Endodermal cell (in vitro differentiated cells): ENCODE measurements around the gene SORCS2. TPM values are rescaled to one million over a fixed set of nuclear protein-coding genes. Genes with fewer than 3 reads are reported as not detected.

Experiments
- DNase-seq: peaks from one replicate; pipeline ENCODE4 v3.0.0-alpha.2; 2017
- H3K27ac ChIP-seq: 2 replicates; pipeline ENCODE4 v1.5.1; 2013; ENCODE audit warnings: mild to moderate bottlenecking, low read depth, low read length, moderate library complexity
- H3K27me3 ChIP-seq: 2 replicates; pipeline ENCODE4 v1.6.1; 2013; ENCODE audit warnings: mild to moderate bottlenecking, low read length, moderate library complexity; ENCODE audit not compliant: insufficient read depth, control insufficient read depth, poor library complexity, severe bottlenecking
- H3K36me3 ChIP-seq: 2 replicates; pipeline ENCODE4 v1.7.0; 2013; ENCODE audit warnings: mild to moderate bottlenecking, low read length, moderate library complexity; ENCODE audit not compliant: control insufficient read depth, insufficient read depth
- H3K4me1 ChIP-seq: one replicate; pipeline ENCODE4 v1.7.0; 2013; ENCODE audit warnings: low read length; ENCODE audit not compliant: control insufficient read depth, insufficient read depth
- H3K4me3 ChIP-seq: 2 replicates; pipeline ENCODE4 v1.5.1; 2013; ENCODE audit warnings: mild to moderate bottlenecking, low read length, moderate library complexity
- H3K9ac ChIP-seq: 2 replicates; pipeline ENCODE4 v1.6.1; 2013; ENCODE audit warnings: mild to moderate bottlenecking, low read length, moderate library complexity; ENCODE audit not compliant: poor library complexity, severe bottlenecking; ENCODE audit errors: extremely low read depth
- H3K9me3 ChIP-seq: 2 replicates; pipeline ENCODE4 v1.6.1; 2013; ENCODE audit warnings: mild to moderate bottlenecking, low read length, moderate library complexity; ENCODE audit not compliant: control insufficient read depth
- H3K27ac Mint-ChIP-seq: 2 replicates; pipeline ENCODE4 v1.8.0; 2020; ENCODE audit warnings: mixed read lengths
- H3K27me3 Mint-ChIP-seq: 2 replicates; pipeline ENCODE4 v1.8.0; 2021; ENCODE audit warnings: mild to moderate bottlenecking, mixed read lengths; ENCODE audit not compliant: insufficient read depth
- H3K36me3 Mint-ChIP-seq: 2 replicates; pipeline ENCODE4 v1.8.0; 2020; ENCODE audit warnings: low read depth, mixed read lengths
- H3K4me1 Mint-ChIP-seq: 2 replicates; pipeline ENCODE4 v1.8.0; 2020; ENCODE audit warnings: mixed read lengths
- H3K4me3 Mint-ChIP-seq: 2 replicates; pipeline ENCODE4 v1.8.0; 2020; ENCODE audit warnings: mild to moderate bottlenecking, moderate library complexity, mixed read lengths
- H3K9me3 Mint-ChIP-seq: 2 replicates; pipeline ENCODE4 v1.8.0; 2020; ENCODE audit warnings: mild to moderate bottlenecking, mixed read lengths
- CTCF ChIP-seq: fragments of 200-600 bp; sonication (generic); conservative IDR thresholded peaks from 2 replicates; pipeline ENCODE4 v1.5.0; 2021; ENCODE audit warnings: antibody characterized with exemption, mild to moderate bottlenecking
- WGBS, 2 experiments: methylation state at CpG; one replicate each; pipeline versions ENCODE4 v1.1.5 to v1.1.7; 2013; ENCODE audit warnings: missing lambda C conversion rate in 2 of 2, mixed read lengths in 1 of 2; ENCODE audit not compliant: insufficient coverage in 1 of 2, insufficient read length in 1 of 2; 5-methylcytosine and 5-hydroxymethylcytosine counted together
- total RNA-seq, 2 donors: library from RNA; stranded (reverse); fragmentation: NEBNext Ultra II Directional in 1 of 2; extraction: Animal tissue kit (Norgen Biotek cat#: 25700) in 1 of 2; gene quantifications; 2 replicates in 1 of 2; 3 replicates in 1 of 2; pipeline ENCODE4 v1.2.1, GENCODE V29; 2021

The SORCS2 gene
- total RNA-seq, 2 donors from 2014 or later, result 1.4 to 1.9 TPM

GRCh38 chr4:7652451-7652881 lies 460.1 kb downstream of the SORCS2 start:
- no peak overlapping the region for H3K27ac Mint-ChIP-seq
- no peaks in the 10 kb centered on the region for H3K4me1 ChIP-seq
- H3K4me3 Mint-ChIP-seq, result no peak overlapping the region
- H3K36me3 Mint-ChIP-seq, result no peaks in the 10 kb centered on the region
- no peaks in the 10 kb centered on the region for H3K27me3 Mint-ChIP-seq
- no peaks in the 10 kb centered on the region for H3K36me3 ChIP-seq
- no peak for DNase-seq
- no peaks in the 10 kb centered on the region for H3K9me3 ChIP-seq
- H3K27ac ChIP-seq, result no peak overlapping the region
- no peak overlapping the region for H3K9ac ChIP-seq
- no peaks in the 10 kb centered on the region for H3K27me3 ChIP-seq
- peaks cover 4% of the 10 kb centered on the region for H3K4me1 Mint-ChIP-seq
- no peaks in the 10 kb centered on the region for H3K9me3 Mint-ChIP-seq
- H3K4me3 ChIP-seq, result no peak overlapping the region
- no peak for TF ChIP-seq CTCF
- 85 to 100% methylated on average over 4 to 8 of the region's 8 CpGs for WGBS, 2 experiments

- Mint-ChIP-seq H3K9me3 (no peaks in the 10 kb centered on the region), H3K27ac (no peak overlapping the region), H3K4me3 (no peak overlapping the region)
Observed at GRCh38 chr4:7652906-7653305, 460.6 kb downstream of the SORCS2 start.

DNA sequence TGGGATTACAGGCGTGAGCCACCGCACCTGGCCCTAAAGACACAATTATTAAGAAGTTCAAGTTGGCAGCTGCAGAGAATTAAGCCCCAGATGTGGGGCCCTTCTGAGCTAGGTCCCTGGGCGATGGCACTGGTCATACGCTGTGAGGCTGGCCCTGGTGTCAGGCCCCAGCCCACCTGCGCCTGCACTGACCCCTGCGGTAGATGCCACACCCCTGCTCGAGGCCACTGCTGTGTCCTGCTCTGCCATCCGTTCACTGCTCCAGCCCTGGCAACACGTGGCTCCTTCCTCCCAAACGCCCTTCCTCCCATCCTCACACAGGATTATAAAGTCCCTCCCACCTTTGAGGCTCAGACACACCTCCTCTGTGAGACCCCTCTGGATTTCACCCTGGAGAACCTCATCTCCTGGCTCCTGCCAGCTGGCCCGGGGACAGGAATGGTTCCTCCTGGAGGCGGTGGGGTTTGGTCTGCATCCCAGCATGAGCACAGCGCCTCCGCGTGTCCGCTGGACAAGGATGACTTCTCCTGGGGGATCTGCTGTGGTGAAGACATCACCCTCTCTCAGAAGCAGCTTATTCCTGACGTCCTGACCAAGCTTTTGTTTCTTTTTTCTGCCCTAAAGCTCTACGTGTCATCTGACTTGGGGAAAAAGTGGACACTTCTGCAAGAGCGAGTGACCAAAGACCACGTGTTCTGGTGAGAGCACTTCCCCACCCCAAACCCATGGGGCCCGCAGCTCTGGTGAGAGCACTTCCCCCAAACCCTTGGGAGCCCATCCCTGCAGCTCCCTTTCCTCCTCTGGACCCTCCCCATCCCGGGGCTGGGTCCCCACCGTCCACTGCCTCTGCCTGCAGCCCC lies 461.4 kb downstream of the SORCS2 start:
- no peaks in the 10 kb centered on the region for H3K27me3 ChIP-seq
- no peak overlapping the region for H3K9ac ChIP-seq
- H3K27ac ChIP-seq, result no peak overlapping the region
- H3K36me3 ChIP-seq, result no peaks in the 10 kb centered on the region
- no peak for DNase-seq
- Mint-ChIP-seq H3K9me3 (no peaks in the 10 kb centered on the region), H3K4me3 (no peak overlapping the region), H3K36me3 (no peaks in the 10 kb centered on the region), H3K27me3 (no peaks in the 10 kb centered on the region), H3K27ac (no peak overlapping the region), H3K4me1 (peaks cover 4% of the 10 kb centered on the region)
- no peaks in the 10 kb centered on the region for H3K9me3 ChIP-seq
- H3K4me1 ChIP-seq, result no peaks in the 10 kb centered on the region
- H3K4me3 ChIP-seq, result no peak overlapping the region
- 87 to 89% methylated on average over 19 to 23 of the region's 23 CpGs for WGBS, 2 experiments
- TF ChIP-seq CTCF, result peak; percentile 40

More at GRCh38 chr4:7652906-7653305, 460.6 kb downstream of the SORCS2 start:
- Histone ChIP-seq H3K9me3 (no peaks in the 10 kb centered on the region), H3K4me1 (no peaks in the 10 kb centered on the region), H3K9ac (no peak overlapping the region), H3K27me3 (no peaks in the 10 kb centered on the region), H3K27ac (no peak overlapping the region), H3K36me3 (no peaks in the 10 kb centered on the region), H3K4me3 (no peak overlapping the region)
- H3K4me1 Mint-ChIP-seq, result peaks cover 4% of the 10 kb centered on the region
- no peaks in the 10 kb centered on the region for H3K27me3 Mint-ChIP-seq
- DNase-seq, result no peak
- 92% methylated on average over 3 of the region's 3 CpGs; no CpG with 5 or more reads in 1 of the 2 experiments for WGBS, 2 experiments
- no peak for TF ChIP-seq CTCF
- H3K36me3 Mint-ChIP-seq, result no peaks in the 10 kb centered on the region
